ENCODE data around the gene GATA1.

DNA sequence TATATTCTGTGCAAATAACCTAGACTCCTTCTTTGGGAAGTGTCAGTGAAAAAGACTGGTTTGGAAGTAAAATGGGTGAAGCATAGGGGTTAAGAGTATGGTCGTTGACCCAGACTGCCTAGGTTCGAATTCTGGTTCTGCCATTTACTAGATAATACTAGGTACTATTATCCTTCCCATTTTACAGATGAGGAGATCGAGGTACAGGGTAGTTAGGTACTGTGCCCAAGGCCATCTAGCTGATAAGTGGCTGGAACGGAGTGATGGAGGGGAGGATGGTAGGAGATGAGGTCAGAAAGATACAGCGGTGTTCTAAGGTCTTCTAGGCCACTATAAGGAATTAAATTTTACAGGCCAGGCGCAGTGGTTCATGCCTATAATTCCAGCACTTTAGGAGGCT is 13.8 kb upstream of the GATA1 start:
- TF ChIP-seq CTCF (IDR thresholded peaks at IDR 0.05) = no peak
- TF ChIP-seq POLR2A (IDR thresholded peaks at IDR 0.05) = no peak
- TF ChIP-seq POLR2AphosphoS5 (IDR thresholded peaks at IDR 0.05) = no peak
